NCI-H510A (cell line): Measurements from ENCODE around the gene PDIA2.

Experiments
- DNase-seq: peaks from one replicate; lab custom pipeline; 2025; lab: John Stamatoyannopoulos, UW

PDIA2 gene

DNA sequence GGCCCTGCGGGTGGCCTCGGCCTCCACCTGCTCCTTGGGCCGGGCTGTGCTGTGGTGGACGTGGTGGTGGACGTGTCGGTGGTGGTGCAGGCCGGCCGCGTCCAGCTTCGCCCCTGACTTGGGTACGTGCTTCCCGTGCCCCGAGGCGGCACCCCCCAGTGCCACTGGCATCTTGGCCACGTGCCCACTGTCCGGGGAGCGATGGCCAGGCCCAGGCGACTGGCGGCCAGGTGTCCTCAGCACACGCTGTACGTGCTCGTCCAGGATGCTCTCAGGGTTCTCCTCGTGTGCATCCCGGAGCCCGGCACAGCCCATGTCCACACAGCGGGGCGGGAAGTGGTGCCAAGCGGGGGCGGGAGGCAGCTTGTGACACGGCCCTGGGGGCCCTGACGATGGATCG is 14.9 kb downstream of the PDIA2 start:
- no peak for DNase-seq

DNA sequence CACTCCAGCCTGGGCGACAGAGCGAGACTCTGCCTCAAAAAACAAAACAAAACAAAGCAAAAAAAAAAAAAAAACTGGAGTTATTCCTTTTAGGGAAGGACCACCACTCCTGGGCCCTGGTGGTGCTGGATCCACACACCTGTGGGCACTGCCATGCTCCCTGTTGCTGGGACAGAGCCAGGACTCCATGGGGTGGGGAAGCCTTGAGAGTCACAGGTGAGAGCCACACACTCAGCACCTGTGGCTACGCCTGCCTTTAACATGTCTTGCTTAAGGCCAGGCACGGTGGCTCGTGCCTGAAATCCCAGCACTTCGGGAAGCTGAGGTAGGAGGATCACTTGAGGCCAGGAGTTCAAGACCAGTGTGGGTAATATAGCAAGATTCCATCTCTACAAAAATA is 18.3 kb downstream of the PDIA2 start:
- no peak for DNase-seq

DNA sequence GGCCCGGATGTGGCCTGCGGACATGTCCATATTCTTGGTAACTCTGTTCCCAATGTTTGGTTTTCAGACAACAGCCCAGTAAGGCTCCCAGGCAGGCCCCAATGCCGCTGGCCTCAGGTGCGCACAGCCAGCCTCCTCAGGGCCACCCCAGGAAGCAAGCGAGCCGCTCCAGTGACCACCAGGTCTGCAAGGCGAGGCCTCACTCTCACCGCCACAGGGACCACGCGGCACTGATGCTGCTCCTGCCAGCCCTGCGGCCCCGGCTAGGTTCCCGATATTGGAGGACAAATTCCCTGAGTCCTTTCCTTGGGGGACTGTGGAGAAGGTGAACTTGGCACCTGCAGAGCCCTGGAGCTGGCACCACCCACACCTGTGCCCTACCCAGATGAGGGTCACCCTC is 19.0 kb downstream of the PDIA2 start:
- no peak for DNase-seq

DNA sequence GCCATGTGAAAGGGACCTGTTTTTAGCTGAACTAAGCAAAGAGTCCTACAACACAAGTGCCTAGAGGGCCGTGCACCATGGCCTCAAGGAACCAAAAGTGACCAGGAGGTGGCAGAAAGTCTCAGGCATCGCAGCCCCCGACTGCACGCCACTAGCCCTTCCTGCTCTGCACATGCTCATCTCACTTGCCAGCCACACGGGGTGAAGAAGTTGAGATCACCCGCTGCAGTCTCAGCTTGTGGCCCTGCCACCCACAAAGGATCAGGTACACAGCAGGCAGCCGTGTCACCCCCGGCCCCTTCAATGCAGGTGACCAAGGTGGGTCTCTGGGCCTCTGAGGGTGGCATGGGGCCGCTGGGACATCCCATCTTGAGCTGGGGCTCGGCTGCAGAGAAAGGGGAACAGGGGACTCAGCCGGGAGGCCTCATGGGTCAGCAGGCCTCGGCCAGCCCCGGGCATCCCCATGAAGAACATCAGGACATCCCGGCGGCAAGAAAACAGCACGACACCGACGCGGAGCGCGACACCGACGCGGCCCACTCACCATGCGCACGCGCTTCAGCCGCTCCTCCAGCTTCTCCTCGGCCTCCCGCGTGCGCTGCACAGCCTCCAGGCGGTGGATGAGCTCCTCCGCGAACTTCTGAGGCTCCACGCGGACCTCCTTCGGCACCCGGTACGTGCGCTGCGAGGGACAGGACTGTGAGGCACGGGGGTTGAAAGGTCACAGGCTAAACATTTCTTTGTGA is 21.0 kb downstream of the PDIA2 start:
- DNase-seq = no peak

DNA sequence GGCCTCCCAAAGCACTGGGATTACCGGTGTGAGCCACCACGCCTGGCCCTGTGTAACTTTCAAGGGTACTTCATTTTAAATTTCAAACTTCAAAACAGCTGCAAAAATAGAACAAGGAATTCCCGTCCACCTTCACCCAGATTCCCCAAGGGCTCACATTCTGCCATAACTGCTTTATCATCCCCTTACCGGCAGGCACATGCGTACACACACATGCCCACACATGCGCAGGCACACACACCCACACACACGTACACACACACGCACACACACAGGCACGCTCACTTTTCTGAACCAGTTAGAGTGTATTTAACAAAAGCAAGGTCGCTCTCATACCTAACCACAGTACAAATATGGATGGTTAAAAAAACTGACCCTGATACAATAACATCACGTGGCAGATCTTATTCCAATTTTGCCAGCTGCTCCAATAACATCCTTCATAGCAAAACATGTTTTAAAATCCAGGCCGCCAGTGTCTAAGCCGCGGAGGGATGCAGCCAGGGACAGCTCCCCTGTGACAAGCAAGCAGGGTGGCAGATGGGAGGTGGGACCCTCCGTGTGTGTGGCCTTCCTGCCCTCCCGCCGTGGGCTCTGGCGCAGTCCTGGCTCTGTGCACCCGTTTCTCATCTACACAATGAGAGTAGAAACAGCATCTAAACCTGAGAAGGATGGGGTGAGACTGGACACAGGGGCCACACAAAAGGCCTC is 23.1 kb downstream of the PDIA2 start:
- no peak for DNase-seq

DNA sequence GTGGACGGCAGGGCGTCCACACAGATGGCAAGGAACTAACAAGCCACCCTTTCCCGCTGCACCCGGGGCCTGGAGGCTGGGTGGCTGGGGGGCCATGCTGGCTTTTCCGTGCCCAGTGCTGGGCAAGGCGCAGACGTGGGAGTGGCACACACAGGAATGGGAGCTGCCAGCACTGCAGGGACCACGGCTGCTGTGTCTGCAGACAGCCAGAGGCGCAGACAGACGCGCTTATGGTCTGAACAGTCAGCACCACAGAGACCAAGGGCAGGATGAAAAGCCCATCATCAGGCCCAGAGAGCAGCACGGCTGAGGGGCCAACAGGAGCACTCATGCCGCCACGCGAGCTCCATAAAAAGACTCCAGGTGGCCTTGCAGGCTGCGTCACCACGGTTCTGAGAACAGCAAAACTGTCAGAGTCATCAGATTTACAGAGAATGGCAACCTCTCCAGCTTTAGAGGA is 24.0 kb downstream of the PDIA2 start:
- DNase-seq = no peak

DNA sequence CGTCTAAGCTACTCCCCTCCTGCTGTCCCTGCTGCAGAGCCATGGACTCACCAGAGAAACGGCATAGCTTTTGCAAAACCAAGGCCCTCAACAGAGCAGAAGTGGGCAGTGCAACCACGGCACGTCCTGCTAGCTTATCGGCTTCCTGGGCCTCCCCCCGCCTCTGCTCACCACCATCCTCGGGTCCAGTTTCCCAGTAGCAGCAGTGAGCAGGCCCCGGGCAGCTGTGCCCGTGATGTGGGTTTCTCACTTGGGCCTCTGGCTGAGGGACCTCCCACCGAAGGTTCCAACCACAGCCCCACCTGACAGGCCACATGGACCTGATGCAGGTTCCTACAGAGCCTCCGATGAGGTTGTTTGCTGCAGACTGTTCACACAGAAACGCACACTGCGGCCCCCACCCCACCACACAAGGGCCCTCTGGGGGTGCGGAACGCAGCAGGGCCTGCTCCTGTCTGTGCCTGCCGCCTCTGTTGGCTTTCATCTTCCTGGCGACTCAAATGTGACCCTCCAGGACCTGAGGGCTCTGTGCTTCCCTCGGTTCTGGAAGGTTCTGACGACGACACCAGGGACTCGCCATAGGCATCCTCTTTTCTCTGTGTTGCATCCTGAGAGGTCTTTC is 24.8 kb downstream of the PDIA2 start:
- DNase-seq = no peak

DNA sequence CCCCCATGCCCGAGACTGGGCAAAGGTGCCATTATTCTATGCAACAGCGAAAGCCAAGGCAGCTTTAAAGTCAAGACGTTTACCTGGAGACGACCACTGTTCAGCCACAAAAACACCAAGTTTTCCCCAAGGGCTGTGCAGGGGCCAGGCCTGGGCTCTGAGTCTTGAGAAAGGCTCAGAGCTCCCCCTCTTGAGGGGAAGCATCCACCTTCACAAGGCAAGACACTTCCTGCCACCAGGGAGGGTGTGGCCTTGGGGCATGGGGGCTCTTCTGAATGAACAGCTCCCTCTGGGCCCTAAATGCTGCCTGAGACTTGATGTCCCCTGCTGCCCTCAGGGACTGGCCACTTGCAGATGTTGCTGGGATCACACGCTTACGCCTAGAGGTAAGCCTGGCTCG is 26.5 kb downstream of the PDIA2 start:
- no peak for DNase-seq

DNA sequence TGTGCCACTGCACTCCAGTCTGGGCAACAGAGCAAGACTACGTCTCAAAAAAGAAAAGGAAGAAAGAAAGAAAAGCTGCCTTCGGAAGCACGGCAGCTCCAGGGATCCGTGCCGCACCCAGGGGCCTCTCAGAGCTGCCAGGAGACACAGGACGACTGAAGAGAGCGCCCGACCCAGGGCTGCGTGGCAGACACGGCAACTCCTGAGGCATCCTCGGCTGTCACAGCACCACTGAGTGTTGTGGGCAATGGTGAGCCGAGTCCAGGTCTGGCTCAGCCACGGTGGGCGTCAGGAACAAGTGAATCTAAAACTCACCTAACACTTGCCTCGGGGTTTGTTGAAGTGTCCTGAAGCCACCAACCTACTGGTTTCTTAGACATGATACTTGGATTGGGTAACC is 28.8 kb downstream of the PDIA2 start:
- DNase-seq = no peak

DNA sequence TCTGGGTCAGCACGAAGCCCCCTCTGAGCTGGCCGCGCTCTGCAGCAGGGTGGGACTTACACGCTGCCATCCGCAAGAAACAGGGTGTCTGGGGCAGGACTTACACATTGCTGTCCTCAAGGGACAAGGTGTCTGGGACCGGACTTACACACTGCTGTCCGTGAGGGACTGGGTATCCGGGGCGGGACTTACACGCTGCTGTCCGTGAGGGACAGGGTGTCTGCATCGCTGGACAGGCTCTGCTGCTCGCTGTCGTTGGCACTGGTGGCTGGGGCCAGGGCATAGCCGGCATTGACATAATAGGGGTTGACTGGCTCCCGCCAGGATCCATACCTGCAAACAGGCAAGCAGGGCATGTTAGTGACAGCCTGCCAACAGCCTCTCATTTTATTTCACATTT is 31.4 kb downstream of the PDIA2 start:
- DNase-seq = no peak

DNA sequence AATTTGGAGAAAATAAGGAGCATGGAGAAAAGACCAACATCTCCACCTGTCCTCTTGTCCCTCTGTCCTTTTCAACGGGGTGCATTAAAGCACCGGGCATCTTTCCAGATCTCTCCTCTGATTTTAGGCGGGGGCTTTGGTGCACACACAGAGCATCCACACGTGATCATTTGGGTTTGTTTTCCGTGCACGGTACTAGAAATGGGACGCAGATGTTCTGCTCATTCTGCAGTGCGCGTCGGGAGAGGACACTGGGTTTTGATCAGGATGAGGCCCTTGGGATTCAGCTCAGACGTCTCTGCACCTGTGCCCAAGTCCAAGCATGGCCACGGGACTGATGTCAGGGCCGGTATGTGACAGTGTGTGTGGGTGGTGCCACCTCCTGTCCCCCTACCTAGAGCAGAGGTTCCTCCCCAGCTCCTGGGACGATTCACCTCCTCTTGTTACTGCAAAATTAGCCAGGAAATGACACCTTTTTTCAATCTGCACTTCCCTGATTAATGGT is 31.9 kb downstream of the PDIA2 start:
- DNase-seq = no peak

DNA sequence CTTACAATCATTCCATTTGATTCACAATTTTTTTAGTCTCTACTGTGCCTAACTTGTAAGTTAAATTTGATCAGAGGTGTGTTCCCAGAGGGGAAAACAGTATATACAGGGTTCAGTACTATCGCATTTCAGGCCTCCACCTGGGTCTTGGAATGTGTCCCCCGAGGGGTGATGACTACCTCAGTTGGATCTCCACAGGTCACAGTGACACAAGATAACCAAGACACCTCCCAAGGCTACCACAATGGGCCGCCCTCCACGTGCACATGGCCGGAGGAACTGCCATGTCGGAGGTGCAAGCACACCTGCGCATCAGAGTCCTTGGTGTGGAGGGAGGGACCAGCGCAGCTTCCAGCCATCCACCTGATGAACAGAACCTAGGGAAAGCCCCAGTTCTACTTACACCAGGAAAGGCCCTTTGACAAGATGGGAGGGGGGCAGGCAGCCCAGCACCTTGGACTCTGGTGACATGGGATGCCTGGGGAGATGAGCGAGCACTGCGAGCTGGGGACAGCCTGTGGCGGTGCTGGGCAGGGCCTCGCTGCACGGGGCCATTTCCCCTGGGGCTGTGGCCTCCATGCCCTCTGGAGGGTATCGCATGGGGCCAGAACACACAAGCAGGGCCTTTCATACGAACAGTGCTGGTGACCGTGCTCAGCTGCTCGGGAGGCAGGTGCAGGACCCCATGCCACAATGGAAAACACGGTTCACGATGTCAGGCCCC is 33.9 kb downstream of the PDIA2 start:
- DNase-seq = no peak

DNA sequence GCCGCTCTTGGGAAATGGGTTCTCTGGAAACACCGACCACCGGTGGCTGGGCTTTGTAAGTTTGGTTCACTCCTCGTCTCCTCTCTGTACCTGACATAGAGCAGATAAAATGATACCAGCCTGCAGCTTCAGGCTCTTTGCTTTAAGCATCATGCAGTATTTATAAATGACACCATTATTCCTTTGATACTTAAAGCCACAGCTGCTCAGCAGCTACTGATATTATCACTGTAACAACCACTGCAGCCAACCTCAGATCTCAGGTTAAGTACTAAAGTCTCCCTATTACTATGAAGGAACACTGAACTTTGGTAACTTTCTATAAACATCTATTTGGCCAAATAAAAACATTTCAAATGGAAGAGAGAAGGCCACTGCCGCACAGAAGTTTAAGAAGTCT is 34.6 kb downstream of the PDIA2 start:
- no peak for DNase-seq

DNA sequence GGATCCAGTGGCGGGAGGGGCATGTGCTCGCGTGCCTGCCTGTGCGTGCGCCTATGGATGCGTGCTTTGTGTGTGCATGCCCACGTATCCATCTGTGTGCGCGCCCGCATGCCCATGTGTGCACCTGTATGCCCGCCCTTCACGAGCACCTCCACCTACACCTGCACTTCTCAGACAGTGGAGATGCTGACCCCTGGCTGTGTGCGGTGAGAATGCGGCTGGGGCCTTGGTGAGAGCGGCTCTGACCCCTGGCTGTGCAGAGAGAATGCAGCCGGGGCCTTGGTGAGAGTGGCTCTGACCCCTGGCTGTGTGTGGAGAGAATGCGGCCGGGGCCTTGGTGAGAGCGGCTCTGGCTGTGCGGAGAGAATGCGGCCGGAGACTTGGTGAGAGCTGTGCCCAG is 35.7 kb downstream of the PDIA2 start:
- DNase-seq = no peak

DNA sequence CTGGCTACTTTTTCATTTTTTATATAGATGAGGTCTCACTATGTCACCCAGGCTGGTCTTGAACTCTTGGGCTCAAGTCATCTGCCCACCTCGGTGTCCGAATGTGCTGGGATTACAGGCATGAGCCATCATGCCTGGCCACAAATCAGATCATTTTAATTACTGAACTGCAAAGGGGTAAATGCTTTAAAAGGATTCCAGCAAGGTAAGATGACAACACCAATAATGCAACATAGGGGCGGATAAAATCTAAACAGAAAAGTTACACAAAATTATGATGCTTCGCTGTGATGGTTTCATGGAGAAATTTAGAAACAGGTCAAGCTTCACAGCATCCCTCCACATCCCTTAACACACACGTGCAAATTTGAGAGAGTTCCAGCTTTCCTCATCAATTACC is 37.2 kb downstream of the PDIA2 start:
- no peak for DNase-seq

DNA sequence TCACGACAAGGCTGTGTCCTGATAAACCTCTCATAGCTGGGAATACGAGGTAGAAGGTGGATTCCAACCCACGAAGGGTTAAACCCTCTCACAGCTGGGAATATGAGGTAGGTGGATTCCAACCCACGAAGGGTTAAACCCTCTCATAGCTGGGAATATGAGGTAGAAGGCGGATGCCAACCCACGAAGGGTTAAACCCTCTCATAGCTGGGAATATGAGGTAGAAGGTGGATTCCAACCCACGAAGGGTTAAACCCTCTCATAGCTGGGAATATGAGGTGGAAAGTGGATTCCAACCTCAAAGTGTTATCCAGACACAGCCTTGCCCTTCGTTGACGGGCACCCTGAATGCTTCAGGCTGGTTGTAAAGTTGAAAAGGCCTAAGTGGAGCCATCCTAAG is 38.6 kb downstream of the PDIA2 start:
- no peak for DNase-seq

DNA sequence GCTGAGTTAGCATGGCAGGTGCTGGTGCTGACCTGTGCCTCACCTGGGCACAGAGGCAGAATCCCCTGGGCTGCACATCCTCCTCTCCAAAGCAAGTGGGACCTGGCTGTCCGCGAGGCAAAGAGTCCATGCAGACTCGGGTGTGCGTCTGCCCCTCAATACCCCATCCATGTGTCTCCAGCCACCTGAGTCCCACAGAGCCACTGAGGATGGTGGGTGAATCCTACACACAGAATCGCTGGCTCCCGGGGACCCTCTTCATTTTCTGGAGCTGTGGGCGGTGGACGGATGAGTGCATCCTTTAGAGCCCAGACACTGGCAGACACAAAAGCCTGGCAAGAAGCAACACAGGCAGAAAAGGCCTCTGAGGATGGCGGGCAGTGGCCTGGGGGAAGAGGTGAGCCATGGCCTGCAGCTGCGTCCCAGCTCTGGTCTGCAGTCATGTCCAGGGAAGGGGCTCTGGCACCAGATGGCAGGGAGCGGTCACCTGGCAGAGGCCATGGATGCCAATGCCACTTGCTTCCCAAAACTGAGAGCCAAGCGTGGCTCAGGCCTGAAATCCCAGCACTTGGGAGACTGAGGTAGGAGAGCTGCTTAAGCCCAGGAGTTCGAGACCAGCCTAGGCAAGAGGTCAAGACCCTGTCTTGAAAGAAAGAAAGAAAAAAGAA is 39.6 kb downstream of the PDIA2 start:
- DNase-seq = no peak

DNA sequence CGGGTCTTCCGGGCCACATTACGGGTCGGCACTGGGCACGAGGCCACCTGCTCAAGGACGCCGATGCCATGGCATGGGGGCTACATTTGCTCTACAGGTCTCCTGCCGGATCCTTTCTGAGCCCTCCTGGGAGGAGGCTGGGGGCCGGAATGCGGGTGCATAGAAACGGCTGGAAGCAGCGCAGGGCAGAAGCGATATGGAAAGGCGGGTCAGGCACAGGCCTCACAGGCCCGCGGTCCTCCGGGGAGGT is 41.2 kb downstream of the PDIA2 start:
- DNase-seq = no peak

DNA sequence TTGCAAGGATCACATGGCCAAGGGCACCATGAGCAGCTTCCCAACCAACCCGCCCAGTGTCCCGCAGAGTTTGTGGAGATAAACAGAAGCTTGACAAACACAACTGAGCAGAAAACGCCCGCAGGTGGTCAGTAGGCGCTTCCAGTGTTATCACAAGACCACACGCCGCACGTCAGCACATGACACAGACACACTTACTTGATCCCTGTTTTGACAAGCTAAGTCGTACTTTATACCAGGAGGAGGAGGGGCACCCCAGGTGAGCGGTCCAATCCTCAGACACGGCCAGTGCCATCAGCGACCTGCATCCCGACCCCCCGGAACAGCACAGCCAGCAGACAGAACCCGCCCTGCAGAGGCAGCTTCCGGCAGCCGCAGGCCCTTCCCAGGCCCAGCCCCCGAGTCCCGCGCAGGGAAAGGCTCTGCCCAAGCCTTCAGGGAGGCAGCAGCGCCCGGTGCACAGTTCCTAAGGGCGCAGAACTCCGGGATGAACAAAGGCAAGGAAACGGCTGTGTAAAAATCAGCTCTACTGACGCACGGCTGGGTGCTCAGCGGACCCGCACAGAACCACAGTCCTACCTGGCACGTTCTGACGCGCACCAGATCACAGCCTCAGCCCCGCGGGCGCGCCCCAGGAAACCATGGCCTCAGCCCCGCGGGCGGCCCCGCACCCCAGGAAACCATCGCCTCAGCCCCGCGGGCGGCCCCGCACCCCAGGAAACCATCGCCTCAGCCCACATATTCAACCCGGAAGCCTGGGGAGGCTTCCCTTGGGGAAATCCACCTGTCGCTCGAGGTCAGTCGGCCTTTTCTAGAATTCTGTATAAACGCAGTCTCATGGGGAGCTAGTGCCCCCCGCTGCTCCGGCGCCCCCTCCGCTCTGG is 41.7 kb downstream of the PDIA2 start:
- no peak for DNase-seq

DNA sequence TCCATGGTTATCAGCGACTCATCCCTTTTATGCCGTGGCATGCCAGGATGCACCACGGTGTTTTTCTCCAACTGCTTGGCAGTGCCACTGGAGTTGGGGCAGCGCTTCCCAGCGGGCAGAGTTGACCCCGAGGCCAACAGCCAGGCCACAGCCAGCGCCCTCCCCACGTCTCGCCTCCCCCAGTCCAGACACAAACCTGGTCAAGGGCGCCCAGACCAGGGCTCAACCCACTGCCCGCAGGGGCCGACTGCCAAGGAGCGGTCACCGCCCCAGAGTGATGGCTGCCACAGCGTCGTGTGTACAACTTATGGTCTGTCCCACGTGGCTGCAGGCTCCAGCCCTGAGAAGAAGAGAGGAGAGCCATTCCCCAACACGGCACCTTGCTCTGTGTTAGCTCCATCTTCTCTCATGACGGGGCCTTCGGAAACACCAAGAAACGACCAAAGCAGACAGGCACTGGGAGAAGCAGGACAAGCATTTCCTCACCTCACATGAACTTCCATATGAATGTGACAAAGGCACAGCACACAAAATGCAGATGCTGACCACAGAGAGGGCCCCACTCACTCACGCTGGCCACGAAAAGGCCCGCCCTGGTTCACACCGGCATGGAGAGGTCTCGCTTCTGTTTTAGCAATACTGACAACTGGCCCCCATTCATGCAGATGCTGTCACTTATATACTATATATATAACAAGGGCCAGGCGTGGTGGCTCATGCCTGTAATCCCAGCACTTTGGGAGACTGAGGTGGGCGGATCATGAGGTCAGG is 42.6 kb downstream of the PDIA2 start:
- no peak for DNase-seq
